GM19035 (cell line): ENCODE results near the gene GPRC5C.

ENCODE experiments used
- ATAC-seq: cut with Tn5 transposase; IDR thresholded peaks from one replicate; pipeline ENCODE4 v1.9.1; 2021; ENCODE audit not compliant: unreplicated experiment

The GPRC5C gene

GRCh38 chr17:74430706-74431567 lies 951 bp upstream of the GPRC5C start:
- ATAC-seq = no peak

GRCh38 chr17:74432424-74432690 lies 469 bp downstream of the GPRC5C start:
- ATAC-seq = no peak

GRCh38 chr17:74432766-74433391 lies 991 bp downstream of the GPRC5C start:
- no peak for ATAC-seq

DNA sequence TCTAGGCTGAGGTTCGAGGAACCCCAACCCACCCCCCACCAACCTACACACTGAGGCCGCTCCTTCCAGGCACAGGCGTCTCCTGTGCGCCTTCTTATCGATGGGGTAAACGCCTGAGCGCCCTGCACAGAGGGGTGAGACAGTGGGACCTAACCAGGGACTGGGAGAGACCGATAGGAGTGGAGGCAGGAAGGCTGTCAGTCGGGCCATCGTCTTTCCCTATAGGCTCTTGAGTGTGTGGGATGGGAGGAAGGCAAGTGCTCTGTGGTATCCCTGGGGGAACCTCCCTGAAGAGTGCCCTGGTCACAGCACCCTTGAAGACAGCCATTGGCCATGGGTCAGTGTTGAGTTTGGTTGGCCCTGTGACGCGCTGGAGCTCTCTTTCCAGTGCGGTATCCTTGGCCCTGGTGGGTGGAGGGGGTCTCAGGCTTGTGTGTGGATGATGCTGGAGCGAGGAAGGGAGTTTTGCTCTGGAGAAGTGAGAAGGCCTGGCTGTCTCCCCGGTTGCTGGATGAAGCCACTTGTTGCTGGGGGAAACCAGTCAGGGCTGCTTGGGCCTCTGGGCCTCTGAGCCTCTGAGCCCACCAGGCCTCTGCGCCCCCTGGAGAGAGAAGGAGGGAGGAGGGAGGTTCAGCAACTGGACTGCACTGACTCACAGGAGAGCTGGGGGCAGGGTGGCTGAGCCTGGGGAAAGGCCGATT lies 1.7 kb downstream of the GPRC5C start:
- no peak for ATAC-seq

DNA sequence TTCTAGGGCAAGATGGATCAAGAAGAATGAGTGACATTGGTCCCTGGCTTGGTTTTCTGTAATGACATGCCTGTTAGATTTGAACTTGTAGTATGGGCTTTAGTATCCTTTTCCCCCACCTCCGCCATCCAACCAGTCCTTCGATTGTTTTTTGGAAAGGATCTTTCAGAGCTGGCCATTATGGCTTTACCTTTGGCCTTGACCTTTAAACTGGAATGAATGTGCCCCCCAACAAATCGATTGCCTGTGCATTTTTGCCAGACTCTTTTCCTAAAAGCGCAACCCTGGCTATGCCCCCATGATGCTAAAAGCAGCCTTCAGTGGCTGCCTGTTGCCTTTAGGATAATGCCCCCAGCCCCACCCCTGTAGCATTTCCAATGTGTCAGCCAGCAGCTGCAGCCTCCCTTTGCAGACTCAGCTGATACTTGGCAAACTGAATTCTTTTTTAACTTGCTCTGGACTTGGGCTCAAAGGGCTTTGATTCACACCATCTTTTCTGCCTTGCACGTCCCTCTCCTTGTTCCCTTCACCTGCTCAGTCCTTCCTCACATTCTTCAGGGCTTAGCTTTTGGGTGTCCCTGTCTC lies 4.0 kb downstream of the GPRC5C start:
- ATAC-seq = no peak

DNA sequence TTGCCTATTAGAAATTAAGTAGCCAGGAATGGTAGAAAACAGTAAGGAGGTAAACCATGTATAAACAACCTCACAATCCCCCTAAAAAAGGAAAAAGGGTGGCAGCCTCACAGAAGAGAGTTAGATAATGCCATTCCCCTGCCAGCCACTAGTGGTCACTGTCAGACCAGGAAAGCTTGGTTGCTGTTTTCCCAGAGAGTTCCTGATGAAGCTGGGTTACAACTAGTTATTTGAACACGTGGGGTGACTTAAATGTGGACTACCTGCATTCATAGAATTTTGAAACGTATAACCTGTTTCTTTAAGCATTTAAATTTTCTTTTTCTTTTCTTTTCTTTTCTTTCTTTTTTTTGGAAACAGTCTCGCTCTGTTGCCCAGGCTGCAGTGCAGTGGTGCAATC lies 5.8 kb downstream of the GPRC5C start:
- ATAC-seq = no peak

- ATAC-seq = no peak
Observed at GRCh38 chr17:74439691-74440567, 8.0 kb downstream of the GPRC5C start.

DNA sequence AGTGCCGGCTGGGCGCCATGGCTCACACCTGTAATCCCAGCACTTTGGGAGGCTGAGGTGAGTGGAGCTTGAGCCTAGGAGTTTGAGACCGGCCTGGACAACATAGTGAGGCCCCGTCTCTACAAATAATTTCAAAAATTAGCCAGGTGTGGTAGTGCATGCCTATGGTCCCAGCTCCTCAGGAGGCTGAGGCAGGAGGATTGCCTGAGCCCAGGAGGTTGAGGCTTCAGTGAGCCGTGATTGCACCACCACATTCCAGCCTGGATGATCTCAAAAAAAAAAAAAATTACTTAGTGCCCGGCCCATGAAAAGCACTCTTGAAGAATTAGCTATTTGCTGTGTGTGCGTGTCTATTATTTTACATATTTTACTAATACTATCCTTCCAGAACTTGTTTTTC lies 9.6 kb downstream of the GPRC5C start:
- ATAC-seq = no peak

- ATAC-seq = no peak
Observed at GRCh38 chr17:74442291-74442669, 10.4 kb downstream of the GPRC5C start.

GRCh38 chr17:74442670-74443515 lies 11.0 kb downstream of the GPRC5C start:
- peak; percentile 62 for ATAC-seq

- no peak for ATAC-seq
Observed at GRCh38 chr17:74443516-74444296, 11.8 kb downstream of the GPRC5C start.

DNA sequence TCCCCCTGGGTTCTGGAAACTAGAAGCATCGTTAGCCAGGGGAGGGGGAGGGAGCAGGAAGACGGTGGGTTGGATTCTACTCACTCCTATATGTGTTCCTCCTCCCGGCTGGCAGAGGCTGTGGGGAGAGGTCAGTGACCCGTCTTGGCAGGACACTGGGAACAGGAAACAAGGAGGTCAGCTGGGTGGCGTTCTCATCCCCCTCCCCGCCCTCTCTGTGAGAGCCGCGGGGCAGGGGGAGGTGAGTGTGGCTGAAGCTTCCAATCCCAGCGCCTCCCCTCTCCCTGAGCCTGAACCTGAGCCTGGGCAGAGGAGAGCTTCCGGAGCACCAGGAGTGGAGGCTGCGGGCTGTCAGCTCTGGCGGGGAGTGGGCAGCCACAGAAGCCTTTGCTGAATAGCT lies 12.5 kb downstream of the GPRC5C start:
- ATAC-seq = no peak

- no peak for ATAC-seq
Observed at GRCh38 chr17:74445158-74445557, 13.3 kb downstream of the GPRC5C start.

GRCh38 chr17:74446551-74447500 lies 14.9 kb downstream of the GPRC5C start:
- ATAC-seq = no peak

GRCh38 chr17:74447628-74448159 lies 15.8 kb downstream of the GPRC5C start:
- no peak for ATAC-seq

- ATAC-seq = no peak
Observed at GRCh38 chr17:74448756-74449155, 16.9 kb downstream of the GPRC5C start.

- ATAC-seq = no peak
Observed at GRCh38 chr17:74449306-74449705, 17.4 kb downstream of the GPRC5C start.

DNA sequence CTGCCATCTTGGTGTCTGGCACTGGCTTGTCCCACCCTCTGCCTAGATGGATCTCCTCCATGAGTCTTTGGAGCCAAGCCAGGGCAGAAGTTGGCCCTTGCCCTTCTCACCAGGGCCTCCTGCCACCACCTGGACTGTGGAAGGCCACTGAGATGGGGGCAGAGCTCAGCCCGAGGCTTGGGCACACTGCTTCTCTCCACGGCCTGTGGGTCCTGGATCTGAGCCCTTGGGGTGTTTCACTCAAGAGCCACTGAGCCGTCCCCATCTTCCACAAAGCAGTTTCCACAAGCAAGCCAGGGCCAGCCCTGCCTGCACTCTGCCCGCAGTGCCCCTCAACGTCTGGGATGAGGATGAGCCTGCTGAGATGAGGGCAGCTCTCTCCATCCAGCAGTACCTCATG lies 17.9 kb downstream of the GPRC5C start:
- ATAC-seq = no peak
